HepG2 (cell line): ENCODE data around the gene SLC16A3. TPM values are rescaled to one million over a fixed set of nuclear protein-coding genes. Genes with fewer than 3 reads are reported as not detected.
A peak's percentile ranks its signal among the peaks of the same experiment; 100 is the strongest.

ENCODE experiments used
- CBX1 ChIP-seq: IDR thresholded peaks from one replicate; pipeline ENCODE4 v1.6.1; 2016; ENCODE audit warnings: antibody characterized with exemption, low read depth
- KLF11 ChIP-seq: IDR thresholded peaks from 2 replicates; pipeline ENCODE4 v1.6.1; 2016; ENCODE audit warnings: missing compliant biosample characterization
- NFE2 ChIP-seq: sonication (generic); formaldehyde crosslinking; IDR thresholded peaks from 2 replicates; pipeline ENCODE4 v1.4.0; 2020; ENCODE audit warnings: missing genetic modification reagents
- SMYD3 ChIP-seq: sonication (generic); formaldehyde crosslinking; IDR thresholded peaks from 2 replicates; pipeline ENCODE4 v1.8.1; 2023; ENCODE audit warnings: mild to moderate bottlenecking, missing genetic modification reagents
- YEATS4 ChIP-seq: sonication (generic); formaldehyde crosslinking; IDR thresholded peaks from 2 replicates; pipeline ENCODE4 v1.4.0; 2020; ENCODE audit warnings: missing genetic modification reagents, borderline replicate concordance
- ZNF205 ChIP-seq: IDR thresholded peaks from 2 replicates; pipeline ENCODE4 v1.6.1; 2018; ENCODE audit warnings: missing biosample characterization, missing genetic modification reagents
- ZNF383 ChIP-seq: sonication (generic); formaldehyde crosslinking; IDR thresholded peaks from 2 replicates; pipeline ENCODE4 v1.4.0; 2020; ENCODE audit warnings: missing genetic modification reagents, mild to moderate bottlenecking, borderline replicate concordance
- ZNF468 ChIP-seq: sonication (generic); formaldehyde crosslinking; IDR thresholded peaks from 2 replicates; pipeline ENCODE4 v1.8.0; 2022; ENCODE audit warnings: mild to moderate bottlenecking, moderate library complexity, missing genetic modification reagents
- ZNF543 ChIP-seq: sonication (generic); formaldehyde crosslinking; IDR thresholded peaks from 2 replicates; pipeline ENCODE4 v1.4.0; 2020; ENCODE audit warnings: mild to moderate bottlenecking, missing genetic modification reagents
- ZNF557 ChIP-seq: sonication (generic); formaldehyde crosslinking; IDR thresholded peaks from 2 replicates; pipeline ENCODE4 v1.4.0; 2020; ENCODE audit warnings: missing genetic modification reagents
- ZNF724P ChIP-seq: sonication (generic); formaldehyde crosslinking; IDR thresholded peaks from 2 replicates; pipeline ENCODE4 v1.8.0; 2022; ENCODE audit warnings: missing genetic modification reagents, borderline replicate concordance
- ZNF768 ChIP-seq: sonication (generic); formaldehyde crosslinking; IDR thresholded peaks from 2 replicates; pipeline ENCODE4 v1.4.0; 2020; ENCODE audit warnings: missing genetic modification reagents
- ZSCAN25 ChIP-seq: sonication (generic); formaldehyde crosslinking; IDR thresholded peaks from 2 replicates; pipeline ENCODE4 v1.8.0; 2022; ENCODE audit warnings: mild to moderate bottlenecking, missing genetic modification reagents
- polyA plus RNA-seq, 8 experiments: library from polyadenylated mRNA; depleted of rRNA in 3 of 8; stranded (reverse) in 7 of 8; unstranded in 1 of 8; fragments of >200 nt; fragmentation: Illumina TruSeq in 4 of 8; extraction: Trizol in 4 of 8; gene quantifications; 2 replicates each; pipeline versions ENCODE4 v1.2.1 to v1.2.3, GENCODE V29; 2011 to 2016; ENCODE audit warnings: low read depth in 4 of 8, missing spikeins in 1 of 8, mixed read lengths in 1 of 8; ENCODE audit not compliant: insufficient read depth in 1 of 8
- total RNA-seq, 5 experiments: library from RNA; depleted of rRNA; stranded (reverse); fragments of >200 nt; fragmentation: Illumina TruSeq; extraction: Trizol; gene quantifications; 2 replicates each; pipeline ENCODE4 v1.2.3, GENCODE V29; 2016; ENCODE audit warnings: low read depth in 1 of 5
- TF ChIP-seq, protein P1 (sequence below): sonication (generic); formaldehyde crosslinking; IDR thresholded peaks from 2 replicates; pipeline ENCODE4 v1.5.0; 2020; ENCODE audit warnings: mild to moderate bottlenecking, missing genetic modification reagents
- TF ChIP-seq, protein P2 (sequence below): sonication (generic); formaldehyde crosslinking; conservative IDR thresholded peaks from 2 replicates; pipeline ENCODE4 v1.8.0; 2022; ENCODE audit warnings: mild to moderate bottlenecking, moderate library complexity, missing genetic modification reagents
- TF ChIP-seq, protein P3 (sequence below): sonication (generic); formaldehyde crosslinking; IDR thresholded peaks from 2 replicates; pipeline ENCODE4 v1.5.1; 2020; ENCODE audit warnings: mild to moderate bottlenecking, missing genetic modification reagents, borderline replicate concordance
- TF ChIP-seq, protein P4 (sequence below): sonication (generic); formaldehyde crosslinking; IDR thresholded peaks from 2 replicates; pipeline ENCODE4 v1.8.0; 2022; ENCODE audit warnings: mild to moderate bottlenecking, missing genetic modification reagents
- TF ChIP-seq, protein P5 (sequence below): sonication (generic); formaldehyde crosslinking; IDR thresholded peaks from 2 replicates; pipeline ENCODE4 v1.8.1; 2023; ENCODE audit warnings: missing genetic modification reagents, inconsistent platforms, borderline replicate concordance

Gene SLC16A3
- total and polyA plus RNA-seq, 2 of the 13 experiments (the other 11 are each of a cell fraction or from before 2014, with no cell fraction given) = 242 to 349 TPM

DNA sequence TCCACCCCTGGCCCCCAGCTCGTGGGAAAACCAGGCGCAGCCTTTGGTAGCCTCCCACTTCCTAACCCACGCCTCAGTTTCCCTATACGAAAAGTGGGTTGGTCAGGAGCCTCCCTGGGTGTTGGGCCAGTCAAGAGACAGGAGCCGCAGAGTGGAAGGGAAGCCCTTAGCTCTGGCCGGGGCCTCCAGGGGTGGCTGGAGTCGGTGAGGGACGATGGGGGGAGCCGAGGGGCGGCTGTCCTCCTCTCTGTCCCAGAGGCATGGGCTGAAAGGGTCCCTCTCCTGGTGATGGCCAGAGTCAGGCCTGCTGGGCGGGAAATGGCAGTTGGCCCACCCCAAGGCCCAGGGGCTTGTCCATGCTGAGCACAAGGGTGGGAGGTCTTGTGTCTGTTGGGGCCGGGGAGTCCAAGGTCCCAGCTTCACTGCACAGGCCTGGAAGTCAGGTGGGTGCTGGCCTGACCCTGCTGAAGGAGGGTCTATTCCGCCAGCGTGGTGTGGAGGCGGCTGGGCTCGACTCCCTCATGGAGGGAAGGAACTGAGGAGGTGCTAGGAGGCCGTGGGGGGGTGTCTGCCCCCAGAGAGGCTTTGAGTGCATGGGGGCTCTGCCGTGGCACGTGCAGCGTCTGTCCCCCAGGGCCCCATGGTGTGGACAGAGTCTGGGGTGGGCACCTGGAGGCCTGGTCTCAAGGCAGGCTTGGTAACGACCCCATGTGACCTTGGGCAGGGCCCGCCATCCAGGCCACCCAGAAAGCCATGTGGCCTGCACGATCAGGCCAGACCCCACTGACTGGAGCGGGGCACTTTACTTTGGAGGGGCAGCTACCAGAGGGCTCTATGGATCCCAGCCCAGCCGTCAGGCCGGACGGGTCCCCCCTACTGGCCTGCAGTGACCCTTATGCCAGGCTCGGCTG, 1.1 kb downstream of the SLC16A3 start (continued):
- TF ChIP-seq, protein P1, sequence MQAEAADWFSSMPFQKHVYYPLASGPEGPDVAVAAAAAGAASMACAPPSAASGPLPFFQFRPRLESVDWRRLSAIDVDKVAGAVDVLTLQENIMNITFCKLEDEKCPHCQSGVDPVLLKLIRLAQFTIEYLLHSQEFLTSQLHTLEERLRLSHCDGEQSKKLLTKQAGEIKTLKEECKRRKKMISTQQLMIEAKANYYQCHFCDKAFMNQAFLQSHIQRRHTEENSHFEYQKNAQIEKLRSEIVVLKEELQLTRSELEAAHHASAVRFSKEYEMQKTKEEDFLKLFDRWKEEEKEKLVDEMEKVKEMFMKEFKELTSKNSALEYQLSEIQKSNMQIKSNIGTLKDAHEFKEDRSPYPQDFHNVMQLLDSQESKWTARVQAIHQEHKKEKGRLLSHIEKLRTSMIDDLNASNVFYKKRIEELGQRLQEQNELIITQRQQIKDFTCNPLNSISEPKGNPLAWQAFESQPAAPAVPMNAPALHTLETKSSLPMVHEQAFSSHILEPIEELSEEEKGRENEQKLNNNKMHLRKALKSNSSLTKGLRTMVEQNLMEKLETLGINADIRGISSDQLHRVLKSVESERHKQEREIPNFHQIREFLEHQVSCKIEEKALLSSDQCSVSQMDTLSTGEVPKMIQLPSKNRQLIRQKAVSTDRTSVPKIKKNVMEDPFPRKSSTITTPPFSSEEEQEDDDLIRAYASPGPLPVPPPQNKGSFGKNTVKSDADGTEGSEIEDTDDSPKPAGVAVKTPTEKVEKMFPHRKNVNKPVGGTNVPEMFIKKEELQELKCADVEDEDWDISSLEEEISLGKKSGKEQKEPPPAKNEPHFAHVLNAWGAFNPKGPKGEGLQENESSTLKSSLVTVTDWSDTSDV (CRISPR knock-in tag) = peak; percentile 56
- TF ChIP-seq ZNF724P (CRISPR knock-in tag) (peak; percentile 84), SMYD3 (no peak), KLF11 (CRISPR knock-in tag) (no peak), NFE2 (CRISPR knock-in tag) (no peak), ZNF205 (CRISPR knock-in tag) (no peak), ZNF468 (peak; percentile 65; the same call in 1 of the 2 replicates), ZNF557 (CRISPR knock-in tag) (no peak), YEATS4 (CRISPR knock-in tag) (no peak), ZNF383 (CRISPR knock-in tag) (no peak), ZSCAN25 (CRISPR knock-in tag) (0 out of 2 replicates have a peak, but pooled peaks have one; percentile 29), ZNF768 (CRISPR knock-in tag) (peak; percentile 5; the same call in 1 of the 2 replicates), ZNF543 (CRISPR knock-in tag) (no peak), CBX1 (peak; percentile 1)
- TF ChIP-seq, protein P2, sequence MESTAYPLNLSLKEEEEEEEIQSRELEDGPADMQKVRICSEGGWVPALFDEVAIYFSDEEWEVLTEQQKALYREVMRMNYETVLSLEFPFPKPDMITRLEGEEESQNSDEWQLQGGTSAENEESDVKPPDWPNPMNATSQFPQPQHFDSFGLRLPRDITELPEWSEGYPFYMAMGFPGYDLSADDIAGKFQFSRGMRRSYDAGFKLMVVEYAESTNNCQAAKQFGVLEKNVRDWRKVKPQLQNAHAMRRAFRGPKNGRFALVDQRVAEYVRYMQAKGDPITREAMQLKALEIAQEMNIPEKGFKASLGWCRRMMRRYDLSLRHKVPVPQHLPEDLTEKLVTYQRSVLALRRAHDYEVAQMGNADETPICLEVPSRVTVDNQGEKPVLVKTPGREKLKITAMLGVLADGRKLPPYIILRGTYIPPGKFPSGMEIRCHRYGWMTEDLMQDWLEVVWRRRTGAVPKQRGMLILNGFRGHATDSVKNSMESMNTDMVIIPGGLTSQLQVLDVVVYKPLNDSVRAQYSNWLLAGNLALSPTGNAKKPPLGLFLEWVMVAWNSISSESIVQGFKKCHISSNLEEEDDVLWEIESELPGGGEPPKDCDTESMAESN (CRISPR knock-in tag) = no peak
- TF ChIP-seq, protein P3, sequence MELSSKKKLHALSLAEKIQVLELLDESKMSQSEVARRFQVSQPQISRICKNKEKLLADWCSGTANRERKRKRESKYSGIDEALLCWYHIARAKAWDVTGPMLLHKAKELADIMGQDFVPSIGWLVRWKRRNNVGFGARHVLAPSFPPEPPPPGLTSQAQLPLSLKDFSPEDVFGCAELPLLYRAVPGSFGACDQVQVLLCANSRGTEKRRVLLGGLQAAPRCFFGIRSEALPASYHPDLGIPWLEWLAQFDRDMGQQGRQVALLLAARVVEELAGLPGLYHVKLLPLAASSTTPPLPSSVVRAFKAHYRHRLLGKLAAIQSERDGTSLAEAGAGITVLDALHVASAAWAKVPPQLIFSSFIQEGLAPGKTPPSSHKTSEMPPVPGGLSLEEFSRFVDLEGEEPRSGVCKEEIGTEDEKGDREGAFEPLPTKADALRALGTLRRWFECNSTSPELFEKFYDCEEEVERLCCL (CRISPR knock-in tag) = no peak; the same call in 1 of the 2 replicates
- TF ChIP-seq, protein P4, sequence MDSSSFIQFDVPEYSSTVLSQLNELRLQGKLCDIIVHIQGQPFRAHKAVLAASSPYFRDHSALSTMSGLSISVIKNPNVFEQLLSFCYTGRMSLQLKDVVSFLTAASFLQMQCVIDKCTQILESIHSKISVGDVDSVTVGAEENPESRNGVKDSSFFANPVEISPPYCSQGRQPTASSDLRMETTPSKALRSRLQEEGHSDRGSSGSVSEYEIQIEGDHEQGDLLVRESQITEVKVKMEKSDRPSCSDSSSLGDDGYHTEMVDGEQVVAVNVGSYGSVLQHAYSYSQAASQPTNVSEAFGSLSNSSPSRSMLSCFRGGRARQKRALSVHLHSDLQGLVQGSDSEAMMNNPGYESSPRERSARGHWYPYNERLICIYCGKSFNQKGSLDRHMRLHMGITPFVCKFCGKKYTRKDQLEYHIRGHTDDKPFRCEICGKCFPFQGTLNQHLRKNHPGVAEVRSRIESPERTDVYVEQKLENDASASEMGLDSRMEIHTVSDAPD (CRISPR knock-in tag) = no peak; the same call in 1 of the 2 replicates
- TF ChIP-seq, protein P5, sequence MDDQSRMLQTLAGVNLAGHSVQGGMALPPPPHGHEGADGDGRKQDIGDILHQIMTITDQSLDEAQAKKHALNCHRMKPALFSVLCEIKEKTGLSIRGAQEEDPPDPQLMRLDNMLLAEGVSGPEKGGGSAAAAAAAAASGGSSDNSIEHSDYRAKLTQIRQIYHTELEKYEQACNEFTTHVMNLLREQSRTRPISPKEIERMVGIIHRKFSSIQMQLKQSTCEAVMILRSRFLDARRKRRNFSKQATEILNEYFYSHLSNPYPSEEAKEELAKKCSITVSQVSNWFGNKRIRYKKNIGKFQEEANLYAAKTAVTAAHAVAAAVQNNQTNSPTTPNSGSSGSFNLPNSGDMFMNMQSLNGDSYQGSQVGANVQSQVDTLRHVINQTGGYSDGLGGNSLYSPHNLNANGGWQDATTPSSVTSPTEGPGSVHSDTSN = no peak; the same call in 1 of the 2 replicates
